HG02852 (cell line): Measurements from ENCODE around the gene KYNU.
"Not testable (repeated sequence)": the region's sequence is repeated elsewhere in the genome, so short reads cannot be mapped to it uniquely, and the experiment has no call there.

Source experiments
- ATAC-seq: cut with Tn5 transposase; IDR thresholded peaks from one replicate; pipeline ENCODE4 v1.9.1; 2021; ENCODE audit warnings: mild to moderate bottlenecking, moderate library complexity; ENCODE audit not compliant: unreplicated experiment

The KYNU gene

GRCh38 chr2:142870526-142870925 lies 6.9 kb upstream of the KYNU start:
- ATAC-seq: no peak

- ATAC-seq: no peak
These were observed 6.1 kb upstream of the KYNU start for GRCh38 chr2:142871396-142871795.

GRCh38 chr2:142872882-142873724 lies 4.4 kb upstream of the KYNU start:
- no peak for ATAC-seq

- ATAC-seq: peak; percentile 28
These were observed 3.6 kb upstream of the KYNU start for GRCh38 chr2:142873831-142874287.

GRCh38 chr2:142874293-142874814 lies 3.1 kb upstream of the KYNU start:
- ATAC-seq: no peak

GRCh38 chr2:142875010-142875409 lies 2.5 kb upstream of the KYNU start:
- no peak for ATAC-seq

- no peak for ATAC-seq
These were observed 1.8 kb upstream of the KYNU start for GRCh38 chr2:142875652-142876051.

GRCh38 chr2:142876423-142876822 lies 1.0 kb upstream of the KYNU start:
- no peak for ATAC-seq

GRCh38 chr2:142878031-142878678 lies 691 bp downstream of the KYNU start:
- peak; percentile 38 for ATAC-seq

- no peak for ATAC-seq
These were observed 1.7 kb downstream of the KYNU start for GRCh38 chr2:142879151-142879550.

GRCh38 chr2:142880279-142880678 lies 2.8 kb downstream of the KYNU start:
- ATAC-seq: no peak

- no peak for ATAC-seq
These were observed 4.2 kb downstream of the KYNU start for GRCh38 chr2:142881619-142882018.

- not testable (repeated sequence) for ATAC-seq
These were observed 5.0 kb downstream of the KYNU start for GRCh38 chr2:142882500-142882899.

- ATAC-seq: no peak
These were observed 6.1 kb downstream of the KYNU start for GRCh38 chr2:142883526-142883925.

GRCh38 chr2:142885543-142885942 lies 8.1 kb downstream of the KYNU start:
- no peak for ATAC-seq

- peak; percentile 99 for ATAC-seq
These were observed 15.3 kb downstream of the KYNU start for GRCh38 chr2:142892715-142893114.

GRCh38 chr2:142893241-142893640 lies 15.8 kb downstream of the KYNU start:
- ATAC-seq: no peak

- ATAC-seq: no peak
These were observed 20.3 kb downstream of the KYNU start for GRCh38 chr2:142897807-142898206.

GRCh38 chr2:142900327-142900726 lies 22.9 kb downstream of the KYNU start:
- ATAC-seq: not testable (repeated sequence)

GRCh38 chr2:142901780-142902179 lies 24.3 kb downstream of the KYNU start:
- ATAC-seq: no peak

- ATAC-seq: not testable (repeated sequence)
These were observed 26.3 kb downstream of the KYNU start for GRCh38 chr2:142903726-142904125.

- no peak for ATAC-seq
These were observed 30.2 kb downstream of the KYNU start for GRCh38 chr2:142907653-142908052.
